Neuronal stem cell (in vitro differentiated cells): ENCODE results near the gene KRTAP5-6.

Experiments used
- DNase-seq: peaks from one replicate; pipeline ENCODE4 v3.0.0-alpha.2; 2013; ENCODE audit warnings: low spot score
- H2AFZ ChIP-seq: one replicate; pipeline ENCODE4 v1.6.1; 2013; ENCODE audit warnings: mild to moderate bottlenecking, low read length, inconsistent platforms
- H2AK5ac ChIP-seq: 2 replicates; pipeline ENCODE4 v1.6.1; 2013; ENCODE audit warnings: low read depth, mild to moderate bottlenecking, inconsistent platforms, low read length, moderate library complexity, mixed read lengths
- H2BK120ac ChIP-seq: 2 replicates; pipeline ENCODE4 v1.6.1; 2013; ENCODE audit warnings: low read depth, mild to moderate bottlenecking, inconsistent platforms, low read length, moderate library complexity, mixed read lengths
- H2BK12ac ChIP-seq: one replicate; pipeline ENCODE4 v1.6.1; 2013; ENCODE audit warnings: low read length, inconsistent platforms
- H2BK15ac ChIP-seq: 2 replicates; pipeline ENCODE4 v1.6.1; 2013; ENCODE audit warnings: mild to moderate bottlenecking, low read length, inconsistent platforms, mixed read lengths
- H2BK5ac ChIP-seq: one replicate; pipeline ENCODE4 v1.6.1; 2013; ENCODE audit warnings: inconsistent platforms, mild to moderate bottlenecking, low read length, moderate library complexity
- H3K14ac ChIP-seq: one replicate; pipeline ENCODE4 v1.6.1; 2013; ENCODE audit warnings: low read length, inconsistent platforms
- H3K18ac ChIP-seq: 2 replicates; pipeline ENCODE4 v1.6.1; 2013; ENCODE audit warnings: low read length, inconsistent platforms
- H3K23ac ChIP-seq: 2 replicates; pipeline ENCODE4 v1.6.1; 2013; ENCODE audit warnings: low read depth, mild to moderate bottlenecking, mixed read lengths, low read length, inconsistent platforms; ENCODE audit not compliant: poor library complexity
- H3K27ac ChIP-seq: replicated peaks from 3 replicates; pipeline ENCODE4 v1.5.1; 2013; ENCODE audit warnings: low read length, inconsistent platforms
- H3K27me3 ChIP-seq, 3 experiments: 2 replicates each; pipeline ENCODE4 v1.6.1; 2013; ENCODE audit warnings: low read length in 3 of 3, mild to moderate bottlenecking in 2 of 3, inconsistent platforms in 1 of 3, low read depth in 1 of 3, mixed read lengths in 1 of 3, moderate library complexity in 1 of 3; ENCODE audit not compliant: control insufficient read depth in 3 of 3, insufficient read depth in 3 of 3
- H3K36me3 ChIP-seq, 2 donors: replicated peaks in 1 of 2; 2 replicates each; pipeline ENCODE4 v1.6.1; 2013; ENCODE audit warnings: low read length in 2 of 2; ENCODE audit not compliant: control insufficient read depth in 2 of 2, insufficient read depth in 2 of 2
- H3K4ac ChIP-seq: 2 replicates; pipeline ENCODE4 v1.6.1; 2013; ENCODE audit warnings: inconsistent platforms, mild to moderate bottlenecking, low read length, moderate library complexity
- H3K4me1 ChIP-seq, 2 donors: 1 replicate in 1 of 2; 2 replicates in 1 of 2; pipeline ENCODE4 v1.6.1; 2013; ENCODE audit warnings: low read length in 2 of 2, low read depth in 1 of 2; ENCODE audit not compliant: control insufficient read depth in 2 of 2, insufficient read depth in 1 of 2
- H3K4me2 ChIP-seq: one replicate; pipeline ENCODE4 v1.6.1; 2013; ENCODE audit warnings: mild to moderate bottlenecking, low read length, inconsistent platforms; ENCODE audit not compliant: insufficient read depth, poor library complexity, severe bottlenecking
- H3K4me3 ChIP-seq, 2 donors: 2 replicates each; pipeline ENCODE4 v1.5.1; 2013; ENCODE audit warnings: low read length in 2 of 2, mild to moderate bottlenecking in 2 of 2, inconsistent platforms in 1 of 2, moderate library complexity in 1 of 2
- H3K79me1 ChIP-seq: one replicate; pipeline ENCODE4 v1.6.1; 2013; ENCODE audit warnings: low read depth, mild to moderate bottlenecking, inconsistent platforms, low read length, moderate library complexity
- H3K9ac ChIP-seq: one replicate; pipeline ENCODE4 v1.6.1; 2013; ENCODE audit warnings: mild to moderate bottlenecking, low read depth, low read length, inconsistent platforms; ENCODE audit not compliant: poor library complexity
- H3K9me3 ChIP-seq, 2 donors: replicated peaks in 1 of 2; 2 replicates each; pipeline versions ENCODE3 to v1.6.1; 2013; ENCODE audit warnings: low read length in 2 of 2, mild to moderate bottlenecking in 2 of 2, inconsistent platforms in 1 of 2, low read depth in 1 of 2, mixed read lengths in 1 of 2, moderate library complexity in 1 of 2; ENCODE audit not compliant: control insufficient read depth in 2 of 2, insufficient read depth in 1 of 2
- H4K8ac ChIP-seq: one replicate; pipeline ENCODE4 v1.6.1; 2013; ENCODE audit warnings: low read depth, mild to moderate bottlenecking, inconsistent platforms, low read length, moderate library complexity
- H4K91ac ChIP-seq: one replicate; pipeline ENCODE4 v1.6.1; 2013; ENCODE audit warnings: low read length, low read depth, mild to moderate bottlenecking, inconsistent platforms; ENCODE audit not compliant: poor library complexity
- WGBS, 2 donors: extraction: QIAGEN DNeasy Blood & Tissue Kit; methylation state at CpG; one replicate each; pipeline ENCODE4 v1.1.7; 2013; ENCODE audit warnings: missing lambda C conversion rate in 2 of 2, mixed read lengths in 1 of 2; ENCODE audit not compliant: insufficient read length in 2 of 2, insufficient replicate concordance in 1 of 2; ENCODE audit errors: extremely low coverage in 2 of 2; 5-methylcytosine and 5-hydroxymethylcytosine counted together

KRTAP5-6 gene

DNA sequence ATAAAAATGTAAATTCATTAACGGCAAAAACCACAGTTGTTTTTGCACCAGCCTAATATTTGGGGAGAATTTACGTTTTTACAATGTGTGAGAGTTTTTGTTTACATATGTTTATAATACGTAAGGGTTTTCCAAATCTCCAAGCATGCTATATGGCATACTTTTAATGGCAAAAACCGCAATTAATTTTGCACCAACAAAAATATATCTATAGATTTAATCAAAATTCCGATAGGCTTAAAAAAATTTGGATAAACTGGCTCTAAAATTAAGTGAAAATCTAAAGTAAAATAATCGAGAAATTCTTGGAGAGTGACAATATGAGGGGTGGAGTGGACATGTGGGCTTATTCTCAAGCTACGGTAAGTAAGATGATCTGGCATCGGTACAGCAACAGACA, 22.8 kb downstream of the KRTAP5-6 start:
- Histone ChIP-seq H2AFZ (no peak overlapping the region), H3K4ac (no peak overlapping the region), H3K4me1 (no peaks in the 10 kb centered on the region), H4K8ac (no peak overlapping the region), H3K4me2 (no peak overlapping the region), H3K79me1 (no peaks in the 10 kb centered on the region), H3K27ac (no peak overlapping the region), H3K36me3 (no peaks in the 10 kb centered on the region), H2BK15ac (no peak overlapping the region), H3K18ac (no peak overlapping the region), H3K4me3 (no peak overlapping the region), H3K9ac (no peak overlapping the region), H3K9me3 (no peaks in the 10 kb centered on the region), H3K23ac (no peak overlapping the region), H2BK5ac (no peak overlapping the region), H2AK5ac (no peak overlapping the region), H2BK120ac (no peak overlapping the region), H2BK12ac (no peak overlapping the region), H3K14ac (no peak overlapping the region), H4K91ac (no peak overlapping the region), H3K27me3 (peaks cover 0 to 10% (median 0%) of the 10 kb centered on the region in 3 experiments)
- no CpG with 5 or more reads among the region's 8 CpGs for WGBS, 2 donors
- no peak for DNase-seq

DNA sequence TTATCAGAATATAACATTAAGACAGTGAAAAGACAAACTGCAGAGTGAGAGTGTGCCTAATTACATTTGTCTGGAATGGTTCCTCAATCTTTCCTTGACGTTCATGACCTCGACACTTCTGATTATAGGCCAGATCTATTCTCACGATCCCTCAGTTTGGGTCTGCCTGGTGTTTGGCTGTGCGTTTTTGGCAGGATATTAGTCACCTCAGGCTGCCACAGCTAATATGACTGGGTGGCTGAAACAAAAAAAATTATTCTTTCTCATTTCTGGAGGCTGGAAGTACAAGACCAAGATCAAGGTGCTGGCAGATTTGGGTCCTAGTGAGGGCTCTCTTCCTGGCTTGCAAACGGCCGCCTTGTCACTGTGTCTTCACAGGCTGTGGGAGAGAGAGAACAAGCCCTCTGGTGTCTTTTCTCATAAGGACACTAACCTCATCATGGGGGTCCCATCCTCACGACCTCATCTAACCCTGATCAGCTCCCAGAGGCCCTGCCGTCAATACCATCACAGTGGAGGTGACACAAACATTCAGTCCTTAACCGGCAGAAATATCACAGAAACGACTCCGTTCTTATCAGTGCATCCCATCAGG, 30.2 kb downstream of the KRTAP5-6 start:
- no peak overlapping the region for H3K4me3 ChIP-seq
- H2BK15ac ChIP-seq, result no peak overlapping the region
- peaks cover 0 to 4% of the 10 kb centered on the region in 2 donors for H3K9me3 ChIP-seq
- peaks cover 0 to 7% of the 10 kb centered on the region in 2 donors for H3K4me1 ChIP-seq
- no CpG with 5 or more reads among the region's 11 CpGs for WGBS, 2 donors
- no peak overlapping the region for H2BK12ac ChIP-seq
- H3K36me3 ChIP-seq, result no peaks in the 10 kb centered on the region
- H3K27me3 ChIP-seq, result peaks cover 0 to 20% (median 0%) of the 10 kb centered on the region in 3 experiments
- H3K18ac ChIP-seq, result no peak overlapping the region
- H3K79me1 ChIP-seq, result no peaks in the 10 kb centered on the region
- no peak overlapping the region for H2AK5ac ChIP-seq
- no peak overlapping the region for H2AFZ ChIP-seq
- no peak overlapping the region for H3K4me2 ChIP-seq
- no peak overlapping the region for H3K14ac ChIP-seq
- H2BK120ac ChIP-seq, result no peak overlapping the region
- no peak for DNase-seq
- no peak overlapping the region for H3K27ac ChIP-seq
- no peak overlapping the region for H3K4ac ChIP-seq
- H4K91ac ChIP-seq, result no peak overlapping the region
- no peak overlapping the region for H2BK5ac ChIP-seq
- H3K23ac ChIP-seq, result no peak overlapping the region
- H4K8ac ChIP-seq, result no peak overlapping the region
- no peak overlapping the region for H3K9ac ChIP-seq

DNA sequence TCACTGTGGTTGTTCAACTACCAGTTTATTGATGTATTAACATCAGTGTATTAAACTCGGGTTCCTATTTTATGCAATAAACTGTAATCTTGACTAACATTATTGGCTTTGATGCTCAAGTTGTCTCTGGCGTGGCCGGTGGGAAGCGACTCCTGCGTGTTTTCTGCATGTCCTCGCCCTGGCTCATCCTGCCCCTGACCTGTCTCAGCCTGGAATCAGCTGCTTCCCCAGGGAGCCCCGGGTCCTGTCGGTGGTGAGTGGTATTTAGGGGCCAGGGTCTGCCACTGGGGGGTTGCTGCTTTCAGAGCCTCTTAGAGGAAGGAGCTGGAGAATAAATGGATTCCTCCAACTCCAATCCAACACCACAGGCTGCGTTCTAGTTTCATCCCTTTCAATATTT, 30.9 kb downstream of the KRTAP5-6 start:
- Histone ChIP-seq H2BK12ac (no peak overlapping the region), H4K91ac (no peak overlapping the region), H2AFZ (no peak overlapping the region), H3K9me3 (peaks cover 0 to 4% of the 10 kb centered on the region in 2 donors), H3K4me1 (peaks cover 0 to 7% of the 10 kb centered on the region in 2 donors), H3K27ac (no peak overlapping the region), H3K27me3 (peaks cover 0 to 26% (median 0%) of the 10 kb centered on the region in 3 experiments), H2BK120ac (no peak overlapping the region), H3K23ac (no peak overlapping the region), H2AK5ac (no peak overlapping the region), H4K8ac (no peak overlapping the region), H3K4me3 (no peak overlapping the region), H3K9ac (no peak overlapping the region), H3K18ac (no peak overlapping the region), H3K4me2 (no peak overlapping the region), H3K36me3 (no peaks in the 10 kb centered on the region), H3K14ac (no peak overlapping the region), H3K4ac (no peak overlapping the region), H2BK5ac (no peak overlapping the region), H2BK15ac (no peak overlapping the region), H3K79me1 (no peaks in the 10 kb centered on the region)
- DNase-seq, result no peak
- whole genome bisulfite sequencing, 2 donors, result no CpG with 5 or more reads among the region's 9 CpGs

DNA sequence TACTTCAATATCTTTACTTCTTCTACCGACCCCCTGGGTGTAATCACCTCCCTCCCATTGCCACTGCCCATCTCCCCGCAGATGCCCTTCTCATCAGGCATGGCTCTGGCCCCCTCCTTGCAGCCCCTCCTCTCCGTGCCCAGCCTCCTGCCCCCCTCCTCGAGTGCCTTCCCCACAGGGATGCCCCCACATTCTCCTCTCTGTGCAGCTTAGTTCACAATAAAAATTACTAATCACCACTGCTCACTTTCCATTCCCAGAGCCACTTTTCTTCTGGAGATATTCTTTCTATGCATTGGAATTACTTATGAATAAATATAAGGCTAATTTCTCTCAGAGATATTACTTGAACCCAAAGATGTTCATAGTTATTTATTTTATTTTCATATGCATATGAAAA, 31.3 kb downstream of the KRTAP5-6 start:
- Histone ChIP-seq H2BK15ac (no peak overlapping the region), H2BK12ac (no peak overlapping the region), H2AFZ (no peak overlapping the region), H2BK120ac (no peak overlapping the region), H3K79me1 (no peaks in the 10 kb centered on the region), H3K23ac (no peak overlapping the region), H3K27me3 (peaks cover 0 to 28% (median 0%) of the 10 kb centered on the region in 3 experiments), H3K4me3 (no peak overlapping the region), H3K4me1 (peaks cover 0 to 7% of the 10 kb centered on the region in 2 donors), H4K8ac (no peak overlapping the region), H3K9ac (no peak overlapping the region), H3K36me3 (no peaks in the 10 kb centered on the region), H2BK5ac (no peak overlapping the region), H3K27ac (no peak overlapping the region), H3K4me2 (no peak overlapping the region), H3K9me3 (peaks cover 0 to 4% of the 10 kb centered on the region in 2 donors), H3K18ac (no peak overlapping the region), H3K14ac (no peak overlapping the region), H3K4ac (no peak overlapping the region), H2AK5ac (no peak overlapping the region), H4K91ac (no peak overlapping the region)
- DNase-seq, result no peak
- no CpG with 5 or more reads among the region's 4 CpGs for WGBS, 2 donors
